T-helper 2 cell treated with Interferon-gamma antibody and Interleukin-4, amounts not matched to agents 5 μg/mL and 100 μg/mL, for 36 hours (primary cell): ENCODE measurements around the gene SGMS2.
"Not testable (repeated sequence)": the region's sequence is repeated elsewhere in the genome, so short reads cannot be mapped to it uniquely, and the experiment has no call there.

Source experiments
- DNase-seq: peaks from one replicate; pipeline ENCODE4 v3.0.0; 2021; ENCODE audit warnings: low spot score
- H3K27ac Mint-ChIP-seq: one replicate; pipeline ENCODE4 v1.8.0; 2021; ENCODE audit warnings: mild to moderate bottlenecking, mixed read lengths
- H3K27me3 Mint-ChIP-seq: one replicate; pipeline ENCODE4 v1.8.0; 2021; ENCODE audit warnings: low read depth, mixed read lengths
- H3K36me3 Mint-ChIP-seq: one replicate; pipeline ENCODE4 v1.8.0; 2021; ENCODE audit warnings: low read depth, mixed read lengths
- H3K4me1 Mint-ChIP-seq: one replicate; pipeline ENCODE4 v1.8.0; 2021; ENCODE audit warnings: low read depth, mixed read lengths
- H3K4me3 Mint-ChIP-seq: one replicate; pipeline ENCODE4 v1.8.0; 2022; ENCODE audit warnings: mild to moderate bottlenecking, moderate library complexity, mixed read lengths
- H3K9me3 Mint-ChIP-seq: one replicate; pipeline ENCODE4 v1.8.0; 2021; ENCODE audit warnings: mixed read lengths

The SGMS2 gene

GRCh38 chr4:107926875-107927274 lies 102.1 kb downstream of the SGMS2 start:
- not testable (repeated sequence) for H3K9me3 Mint-ChIP-seq, DNase-seq, H3K27ac Mint-ChIP-seq, H3K4me3 Mint-ChIP-seq, H3K36me3 Mint-ChIP-seq, H3K4me1 Mint-ChIP-seq
- H3K27me3 Mint-ChIP-seq: peaks cover 13% of the 10 kb centered on the region

- Mint-ChIP-seq H3K4me1 (peaks cover 17% of the 10 kb centered on the region), H3K27ac (peak within 1 kb of the TSS; percentile 73), H3K36me3 (no peaks in the 10 kb centered on the region), H3K4me3 (peak within 1 kb of the TSS; percentile 90), H3K27me3 (peaks cover 18% of the 10 kb centered on the region), H3K9me3 (no peaks in the 10 kb centered on the region)
- peak; percentile 74 for DNase-seq
Observed at GRCh38 chr4:107930821-107931774, 106.4 kb downstream of the SGMS2 start, which contains the start of gene CYP2U1. Gene CYP2U1 (plus strand): TSS chr4:107931549. CDS start chr4:107931644, 95 bp downstream.

DNA sequence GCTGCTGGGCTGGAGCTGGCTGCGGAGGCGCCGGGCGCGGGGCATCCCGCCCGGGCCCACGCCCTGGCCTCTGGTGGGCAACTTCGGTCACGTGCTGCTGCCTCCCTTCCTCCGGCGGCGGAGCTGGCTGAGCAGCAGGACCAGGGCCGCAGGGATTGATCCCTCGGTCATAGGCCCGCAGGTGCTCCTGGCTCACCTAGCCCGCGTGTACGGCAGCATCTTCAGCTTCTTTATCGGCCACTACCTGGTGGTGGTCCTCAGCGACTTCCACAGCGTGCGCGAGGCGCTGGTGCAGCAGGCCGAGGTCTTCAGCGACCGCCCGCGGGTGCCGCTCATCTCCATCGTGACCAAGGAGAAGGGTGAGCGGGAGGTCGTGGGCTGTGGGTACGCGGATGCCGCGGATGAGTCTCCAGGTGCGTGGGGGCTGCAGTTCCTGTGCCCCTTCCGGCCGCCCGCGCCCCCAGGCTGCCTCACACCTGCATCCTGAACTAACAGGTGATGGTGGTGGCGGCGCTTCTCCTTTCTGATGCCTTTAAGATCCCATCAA lies 107.1 kb downstream of the SGMS2 start:
- peak overlapping the region; percentile 82 for H3K4me3 Mint-ChIP-seq
- DNase-seq: peak; percentile 11
- peak overlapping the region; percentile 34 for H3K27ac Mint-ChIP-seq
- H3K9me3 Mint-ChIP-seq: no peaks in the 10 kb centered on the region
- H3K36me3 Mint-ChIP-seq: no peaks in the 10 kb centered on the region
- peaks cover 18% of the 10 kb centered on the region for H3K4me1 Mint-ChIP-seq
- peaks cover 18% of the 10 kb centered on the region for H3K27me3 Mint-ChIP-seq

- no peak overlapping the region for H3K27ac Mint-ChIP-seq
- H3K27me3 Mint-ChIP-seq: peaks cover 15% of the 10 kb centered on the region
- no peak overlapping the region for H3K4me3 Mint-ChIP-seq
Observed at GRCh38 chr4:107935246-107935645, 110.5 kb downstream of the SGMS2 start.

DNA sequence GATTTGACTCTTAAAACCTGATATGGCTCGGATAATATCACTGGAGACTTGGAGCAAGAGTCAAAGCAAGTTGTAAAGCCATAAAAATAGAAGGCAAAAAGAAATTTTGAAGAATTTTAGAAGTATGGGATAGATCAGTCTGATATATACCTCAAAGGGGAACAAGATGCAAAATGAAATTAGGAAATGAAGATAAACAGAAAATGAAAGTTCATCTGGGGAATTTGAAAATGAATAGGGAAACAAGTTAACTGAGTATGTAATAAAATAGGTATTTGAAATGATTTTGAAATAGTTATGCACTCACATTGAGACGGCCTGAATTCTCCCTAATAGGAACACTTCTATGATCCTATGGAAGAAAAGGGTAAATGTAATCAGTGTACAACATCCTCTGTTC lies 112.3 kb downstream of the SGMS2 start:
- no peak overlapping the region for H3K4me3 Mint-ChIP-seq

More at GRCh38 chr4:107935246-107935645, 110.5 kb downstream of the SGMS2 start:
- peaks cover 22% of the 10 kb centered on the region for H3K4me1 Mint-ChIP-seq
- H3K9me3 Mint-ChIP-seq: no peaks in the 10 kb centered on the region
- no peak for DNase-seq
- no peaks in the 10 kb centered on the region for H3K36me3 Mint-ChIP-seq

GRCh38 chr4:107939307-107939706 lies 114.6 kb downstream of the SGMS2 start:
- peaks cover 6% of the 10 kb centered on the region for H3K4me1 Mint-ChIP-seq
- no peaks in the 10 kb centered on the region for H3K9me3 Mint-ChIP-seq
- no peak for DNase-seq
- no peak overlapping the region for H3K4me3 Mint-ChIP-seq
- H3K36me3 Mint-ChIP-seq: no peaks in the 10 kb centered on the region
- no peaks in the 10 kb centered on the region for H3K27me3 Mint-ChIP-seq
- no peak overlapping the region for H3K27ac Mint-ChIP-seq

More for the DNA sequence above, 112.3 kb downstream of the SGMS2 start:
- Mint-ChIP-seq H3K36me3 (no peaks in the 10 kb centered on the region), H3K4me1 (peaks cover 16% of the 10 kb centered on the region), H3K27me3 (peaks cover 10% of the 10 kb centered on the region), H3K9me3 (no peaks in the 10 kb centered on the region), H3K27ac (no peak overlapping the region)
- DNase-seq: no peak

DNA sequence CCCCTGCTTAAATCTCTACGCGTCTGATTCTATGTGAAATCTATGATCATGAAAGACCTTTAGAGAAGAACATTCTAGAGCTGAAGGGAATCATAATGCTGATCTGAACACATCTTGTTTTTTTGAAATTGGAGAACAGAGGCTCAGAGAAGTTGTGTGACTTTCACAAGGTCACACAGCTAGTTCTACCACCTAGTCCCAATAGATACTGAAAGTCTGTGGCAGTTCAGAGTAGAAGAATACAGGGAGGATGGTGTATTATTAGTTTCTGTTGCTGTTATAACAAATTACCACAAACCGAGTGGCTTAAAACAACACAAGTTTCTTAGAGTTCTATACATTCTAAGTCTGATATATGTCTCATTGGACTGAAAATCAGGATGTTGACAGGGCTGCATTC lies 121.1 kb downstream of the SGMS2 start:
- Mint-ChIP-seq H3K4me1 (no peaks in the 10 kb centered on the region), H3K27ac (no peak overlapping the region), H3K4me3 (no peak overlapping the region), H3K27me3 (no peaks in the 10 kb centered on the region), H3K9me3 (no peaks in the 10 kb centered on the region), H3K36me3 (no peaks in the 10 kb centered on the region)
- no peak for DNase-seq

DNA sequence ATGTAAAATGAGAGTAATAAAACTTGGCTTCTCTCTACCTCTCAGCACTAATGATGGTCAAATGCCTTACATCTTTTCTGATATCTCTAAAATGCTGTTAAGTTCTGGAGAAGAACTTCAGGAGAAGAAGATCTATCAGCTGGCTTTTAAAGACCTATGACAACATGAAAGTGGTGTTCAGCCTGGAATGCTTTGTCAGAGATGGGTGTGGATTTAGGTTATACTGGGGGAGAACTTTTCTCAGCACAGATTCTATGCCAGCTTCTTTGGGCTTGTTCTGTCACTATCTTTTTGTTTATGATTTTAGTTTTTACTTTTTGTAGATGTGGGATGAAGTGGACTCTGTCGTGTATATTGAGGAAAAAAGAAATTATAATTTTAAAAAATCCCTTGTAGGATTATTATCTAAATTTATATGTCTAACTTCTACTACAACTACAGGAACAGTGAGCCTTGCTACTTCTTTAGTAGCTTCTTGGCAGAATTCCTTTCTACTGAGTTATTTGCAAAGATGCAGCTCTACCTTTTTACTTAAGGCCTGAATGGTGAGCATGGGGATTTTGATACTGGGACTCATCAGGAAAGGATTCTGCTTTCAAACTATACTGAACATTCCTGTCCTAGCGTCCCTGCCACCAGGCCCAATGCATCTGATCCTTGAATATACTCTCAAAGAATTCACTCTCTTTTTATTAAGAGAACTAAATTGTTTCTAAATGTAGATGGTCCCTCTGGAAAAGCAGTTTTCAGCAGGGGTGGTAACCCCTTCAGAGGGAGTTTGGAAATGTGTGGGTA lies 126.2 kb downstream of the SGMS2 start:
- Mint-ChIP-seq H3K36me3 (no peaks in the 10 kb centered on the region), H3K27me3 (no peaks in the 10 kb centered on the region), H3K9me3 (peaks cover 7% of the 10 kb centered on the region), H3K4me3 (no peak overlapping the region), H3K4me1 (no peaks in the 10 kb centered on the region), H3K27ac (no peak overlapping the region)
- DNase-seq: no peak

DNA sequence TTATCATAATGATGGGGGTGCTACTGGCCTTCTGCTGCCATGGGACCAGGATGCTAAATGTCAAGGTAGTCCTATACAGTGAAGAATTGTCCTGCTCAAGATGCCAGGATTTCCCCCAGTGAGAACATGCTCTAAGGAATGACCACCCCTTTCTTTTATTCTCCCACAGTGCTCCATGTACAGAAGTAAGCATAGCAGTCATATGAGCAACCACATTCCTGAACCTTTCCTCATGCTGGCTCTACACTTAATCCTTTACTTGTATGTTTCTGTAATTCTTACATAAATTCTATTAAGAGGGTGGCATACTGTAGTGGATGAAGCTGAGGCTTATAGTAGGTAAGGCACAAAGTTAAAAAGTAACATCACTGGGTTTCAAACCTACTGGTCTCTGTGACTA lies 126.8 kb downstream of the SGMS2 start:
- Mint-ChIP-seq H3K27ac (no peak overlapping the region), H3K4me1 (no peaks in the 10 kb centered on the region), H3K9me3 (peaks cover 13% of the 10 kb centered on the region), H3K36me3 (no peaks in the 10 kb centered on the region), H3K27me3 (no peaks in the 10 kb centered on the region), H3K4me3 (no peak overlapping the region)
- DNase-seq: no peak

- DNase-seq: no peak
- Mint-ChIP-seq H3K36me3 (no peaks in the 10 kb centered on the region), H3K27me3 (no peaks in the 10 kb centered on the region), H3K9me3 (peaks cover 19% of the 10 kb centered on the region), H3K4me3 (no peak overlapping the region), H3K4me1 (no peaks in the 10 kb centered on the region), H3K27ac (no peak overlapping the region)
Observed at GRCh38 chr4:107956011-107956410, 131.3 kb downstream of the SGMS2 start.
